GOT3 (cell line): ENCODE results near the gene DTNB.
"Not testable (repeated sequence)": the region's sequence is repeated elsewhere in the genome, so short reads cannot be mapped to it uniquely, and the experiment has no call there.

Source experiments
- DNase-seq: peaks from one replicate; lab custom pipeline; 2025; ENCODE audit warnings: mixed read lengths; lab: John Stamatoyannopoulos, UW

DTNB gene

GRCh38 chr2:25684577-25685473 lies 11.4 kb upstream of the DTNB start:
- DNase-seq: no peak

- DNase-seq: no peak
Observed at GRCh38 chr2:25682082-25682481, 8.7 kb upstream of the DTNB start.

DNA sequence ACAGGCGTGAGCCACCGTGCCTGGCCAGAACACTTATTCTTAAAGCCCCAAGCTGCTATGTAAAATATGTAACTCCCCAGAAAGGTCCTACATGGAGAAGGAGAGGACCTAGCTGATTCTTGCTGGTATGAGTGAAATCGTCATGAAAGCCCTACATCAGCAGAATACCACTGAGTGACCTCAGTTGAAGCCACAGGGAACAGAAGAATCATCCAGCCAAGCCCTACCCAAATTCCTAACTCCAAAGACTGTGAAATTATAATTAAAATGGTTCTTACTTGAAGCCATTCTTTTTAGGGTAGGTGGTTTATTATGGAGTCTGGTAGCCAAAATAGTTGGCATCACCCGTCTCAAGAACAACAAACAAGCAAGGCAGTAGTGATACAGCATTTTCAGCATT lies 4.5 kb upstream of the DTNB start:
- DNase-seq: no peak

DNA sequence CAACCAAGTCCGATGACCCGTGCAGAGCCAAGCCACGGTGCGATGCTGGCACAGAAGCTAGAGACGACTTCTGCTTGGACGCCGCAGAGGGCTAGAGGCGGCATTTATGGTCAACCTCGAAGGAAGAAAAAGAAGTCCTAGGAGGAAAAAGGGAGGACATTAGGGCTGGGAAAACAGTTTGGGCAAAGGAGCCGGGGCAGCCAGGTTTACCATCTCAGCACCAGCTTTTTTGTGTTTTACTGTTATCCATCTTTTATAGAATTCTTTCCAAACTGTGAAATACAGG lies 643 bp upstream of the DTNB start:
- no peak for DNase-seq

- DNase-seq: no peak
Observed at GRCh38 chr2:25672494-25673299, 680 bp downstream of the DTNB start.

GRCh38 chr2:25671622-25672021 lies 1.8 kb downstream of the DTNB start:
- DNase-seq: no peak

DNA sequence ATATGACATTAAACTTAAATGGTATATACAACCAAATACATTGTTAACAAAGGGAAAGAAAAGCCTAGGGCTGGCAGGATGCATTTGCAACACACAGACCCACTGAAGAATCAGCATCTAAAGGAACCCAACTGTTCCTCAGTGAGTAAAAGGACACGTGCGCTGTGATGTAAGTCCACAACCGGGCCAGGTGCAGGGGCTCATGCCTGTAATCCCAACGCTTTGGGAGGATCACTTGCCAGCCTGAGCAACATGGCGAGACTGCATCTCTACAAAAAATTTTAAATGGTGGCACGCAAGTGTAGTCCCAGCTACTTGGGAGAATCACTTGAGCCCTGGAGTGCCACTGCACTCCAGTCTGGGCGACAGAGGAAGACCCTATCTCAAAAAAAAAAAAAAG lies 3.9 kb downstream of the DTNB start:
- no peak for DNase-seq

DNA sequence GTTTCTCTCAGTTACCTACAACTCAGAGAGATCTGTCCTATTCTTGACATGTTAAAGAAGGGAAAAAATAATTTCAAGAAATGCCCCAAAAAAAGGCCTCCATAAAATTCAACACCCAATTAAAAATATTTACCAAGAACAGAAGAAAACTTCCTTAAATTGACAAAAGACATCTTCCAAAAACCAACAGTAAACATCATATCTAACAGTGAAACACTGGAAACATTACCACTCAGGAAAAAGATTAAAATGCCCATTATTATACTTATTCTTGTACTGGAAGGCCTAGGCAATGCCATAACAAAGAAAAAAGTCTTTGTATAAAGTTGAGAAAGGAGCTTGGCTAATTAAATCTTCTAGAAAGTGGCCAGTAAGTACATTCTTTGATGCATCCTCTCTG lies 7.2 kb downstream of the DTNB start:
- no peak for DNase-seq

- DNase-seq: not testable (repeated sequence)
Observed at GRCh38 chr2:25665429-25665828, 7.9 kb downstream of the DTNB start.

DNA sequence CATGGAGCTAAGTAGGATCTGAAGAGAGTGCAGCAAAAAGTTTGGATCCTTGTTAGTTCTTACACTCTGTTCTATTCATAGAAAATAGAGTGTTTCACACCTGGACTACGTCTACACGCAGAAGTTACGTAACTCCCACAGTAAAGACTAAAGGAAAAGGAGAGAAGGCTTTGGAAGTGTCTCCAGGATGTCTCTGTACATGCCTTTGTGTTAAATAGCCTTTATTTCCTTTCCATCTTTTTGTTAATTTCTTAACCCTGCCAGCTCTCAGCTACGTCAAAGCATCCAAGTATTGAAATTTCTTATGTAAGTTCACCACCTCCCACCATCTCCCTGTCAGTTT lies 8.4 kb downstream of the DTNB start:
- DNase-seq: no peak

DNA sequence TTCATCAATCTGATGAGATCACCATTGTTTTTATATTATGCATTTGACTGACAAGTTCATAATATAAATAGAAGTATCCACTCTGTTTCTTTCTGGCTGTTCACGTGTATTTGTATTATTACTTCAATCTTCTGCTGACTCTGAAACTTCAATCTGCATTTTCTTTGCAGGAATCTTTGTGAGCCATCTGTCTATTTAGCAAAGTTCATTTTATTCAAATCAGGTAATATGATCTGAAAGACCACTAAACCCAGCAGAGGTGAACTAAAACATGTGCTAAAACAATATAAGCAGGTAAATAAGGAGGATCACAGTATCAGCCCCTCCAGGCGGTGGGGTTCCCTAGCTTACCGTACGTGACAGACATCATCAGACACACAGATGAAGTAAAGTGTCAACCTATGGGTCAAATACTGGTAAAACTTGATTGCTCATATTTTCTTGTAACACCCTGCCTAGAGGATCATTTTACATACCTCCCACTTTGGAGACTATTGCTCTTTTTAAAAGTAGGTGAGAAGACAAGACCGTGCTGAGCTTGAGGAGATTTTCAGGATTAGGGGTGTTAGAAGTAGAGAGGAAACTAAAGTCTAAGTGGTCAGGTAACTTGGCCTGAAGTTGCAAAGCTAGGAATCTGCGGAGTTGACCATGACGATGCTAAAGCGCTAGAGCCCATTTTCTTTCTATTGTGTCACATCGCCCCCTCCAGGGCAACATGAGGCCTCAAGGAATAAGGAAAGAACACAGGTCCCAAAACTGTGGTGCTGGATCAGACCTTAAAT lies 9.0 kb downstream of the DTNB start:
- DNase-seq: no peak

DNA sequence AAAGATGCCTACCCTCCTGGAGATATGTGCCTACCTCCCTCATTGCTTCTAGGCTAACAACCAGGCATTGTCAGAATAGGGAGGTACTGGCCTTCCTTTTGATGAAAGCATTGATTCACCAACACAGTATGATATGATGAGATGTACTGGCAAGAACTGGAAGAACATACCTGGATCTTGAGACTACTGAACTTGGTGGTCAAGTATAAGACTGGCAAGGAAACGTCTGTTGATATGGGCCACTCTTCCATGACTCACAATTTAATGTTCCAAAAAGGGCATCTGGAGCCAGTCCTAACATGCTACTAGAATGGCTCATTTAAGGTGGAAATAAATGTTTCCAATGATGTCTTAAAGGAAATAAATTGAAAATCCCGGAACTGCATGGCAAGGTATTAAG lies 18.1 kb downstream of the DTNB start:
- DNase-seq: no peak

GRCh38 chr2:25654801-25655200 lies 18.6 kb downstream of the DTNB start:
- DNase-seq: no peak

GRCh38 chr2:25651782-25652455 lies 21.5 kb downstream of the DTNB start:
- no peak for DNase-seq

DNA sequence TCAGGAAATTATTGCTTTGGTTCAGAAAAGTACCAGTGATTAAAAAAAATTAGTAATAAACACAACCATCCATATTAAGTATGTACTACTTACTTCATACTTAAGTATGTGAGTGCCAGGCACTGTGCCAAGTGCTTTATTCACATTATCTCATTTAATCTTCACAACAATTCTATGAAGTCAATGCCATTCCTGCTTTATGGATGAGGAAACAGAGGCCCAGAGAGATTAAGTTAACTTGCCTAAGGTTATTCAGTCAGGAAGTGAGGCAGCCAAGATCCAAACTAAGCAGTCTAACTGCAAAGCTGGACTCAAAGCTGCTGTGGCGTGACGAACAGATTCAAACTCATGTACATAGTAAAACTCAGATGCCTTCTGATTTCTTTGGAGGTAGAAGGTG lies 22.3 kb downstream of the DTNB start:
- no peak for DNase-seq

DNA sequence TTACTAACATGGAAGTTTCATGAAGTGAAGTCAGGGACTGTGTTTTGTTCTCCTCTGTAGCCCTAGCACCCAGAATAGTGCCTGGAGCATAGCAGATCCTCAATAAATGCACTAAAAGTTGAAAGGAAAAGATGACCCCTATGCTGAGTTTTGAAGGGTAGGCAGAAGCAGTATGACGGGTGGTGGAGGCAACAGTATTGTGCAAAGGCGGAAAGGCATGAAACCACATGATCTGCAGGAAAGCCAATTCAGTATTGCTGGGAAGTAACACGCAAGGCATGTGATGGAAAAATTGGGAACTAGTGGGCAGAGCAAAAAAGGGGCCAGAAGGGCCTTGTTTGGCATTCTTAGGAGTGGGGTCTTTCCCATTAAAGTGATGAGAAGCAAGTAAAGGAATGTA lies 23.1 kb downstream of the DTNB start:
- no peak for DNase-seq

DNA sequence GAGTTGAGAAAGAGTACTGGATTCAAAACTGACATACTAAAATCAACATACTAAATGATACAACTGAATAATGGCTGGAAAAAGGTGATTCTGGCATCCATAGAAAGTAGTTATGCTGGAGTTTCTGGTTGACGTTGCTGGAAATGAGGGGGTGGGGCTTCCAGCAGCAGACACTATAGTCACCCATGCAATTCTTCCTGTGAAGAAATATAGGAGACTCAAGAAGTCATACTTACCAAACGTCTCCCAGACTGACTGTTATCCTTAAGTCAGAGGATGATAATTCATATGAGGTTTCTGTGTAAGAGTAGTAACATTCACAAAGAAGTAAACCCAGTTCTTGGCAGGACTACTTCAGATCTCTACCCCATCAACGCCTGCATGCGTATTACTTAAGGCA lies 23.6 kb downstream of the DTNB start:
- no peak for DNase-seq

GRCh38 chr2:25642298-25642697 lies 31.1 kb downstream of the DTNB start:
- DNase-seq: no peak

- no peak for DNase-seq
Observed at GRCh38 chr2:25639696-25640095, 33.7 kb downstream of the DTNB start.

- no peak for DNase-seq
Observed at GRCh38 chr2:25639131-25639530, 34.2 kb downstream of the DTNB start.

- DNase-seq: no peak
Observed at GRCh38 chr2:25635797-25636196, 37.6 kb downstream of the DTNB start.

DNA sequence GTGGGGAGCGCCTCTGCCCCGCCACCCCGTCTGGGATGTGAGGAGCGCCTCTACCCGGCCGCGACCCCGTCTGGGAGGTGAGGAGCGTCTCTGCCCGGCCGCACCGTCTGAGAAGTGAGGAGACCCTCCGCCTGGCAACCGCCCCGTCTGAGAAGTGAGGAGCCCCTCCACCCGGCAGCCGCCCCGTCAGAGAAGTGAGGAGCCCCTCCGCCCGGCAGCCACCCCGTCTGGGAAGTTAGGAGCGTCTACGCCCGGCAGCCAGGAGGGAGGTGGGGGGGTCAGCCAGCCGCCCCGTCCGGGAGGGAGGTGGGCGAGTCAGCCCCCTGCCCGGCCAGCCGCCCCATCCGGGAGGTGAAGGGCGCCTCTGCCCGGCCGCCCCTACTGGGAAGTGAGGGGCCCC lies 39.6 kb downstream of the DTNB start:
- not testable (repeated sequence) for DNase-seq
